Activated T-cell treated with anti-CD3 and anti-CD28 coated beads, Interleukin-2, amount 50 U/mL, for 1 hour (primary cell): Measurements from ENCODE around the gene PPP1R9B.

Source experiments
- DNase-seq: peaks from one replicate; pipeline ENCODE4 v3.0.0-alpha.2; 2020

Gene PPP1R9B

DNA sequence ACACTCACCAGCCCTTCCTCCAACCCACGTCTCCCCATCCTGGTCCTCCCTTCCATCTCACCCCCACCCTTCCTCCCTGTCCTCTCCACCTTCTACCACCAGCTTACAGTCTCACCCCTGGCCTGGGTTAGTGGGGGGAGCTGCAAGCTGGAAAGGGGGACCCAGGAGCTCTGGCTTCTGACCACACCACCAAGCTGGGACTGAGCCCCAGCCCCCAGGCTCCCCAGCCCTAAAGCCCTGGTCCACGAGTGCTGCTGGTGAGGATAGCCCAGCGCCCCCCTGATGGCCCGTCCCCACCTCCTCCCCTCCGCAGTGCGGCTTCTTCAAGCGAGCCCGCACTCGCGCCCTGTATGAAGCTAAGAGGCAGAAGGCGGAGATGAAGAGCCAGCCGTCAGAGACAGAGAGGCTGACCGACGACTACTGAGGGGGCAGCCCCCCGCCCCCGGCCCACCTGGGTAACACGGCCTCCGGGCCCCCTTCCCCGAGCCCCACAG is 62.5 kb downstream of the PPP1R9B start:
- DNase-seq = no peak

DNA sequence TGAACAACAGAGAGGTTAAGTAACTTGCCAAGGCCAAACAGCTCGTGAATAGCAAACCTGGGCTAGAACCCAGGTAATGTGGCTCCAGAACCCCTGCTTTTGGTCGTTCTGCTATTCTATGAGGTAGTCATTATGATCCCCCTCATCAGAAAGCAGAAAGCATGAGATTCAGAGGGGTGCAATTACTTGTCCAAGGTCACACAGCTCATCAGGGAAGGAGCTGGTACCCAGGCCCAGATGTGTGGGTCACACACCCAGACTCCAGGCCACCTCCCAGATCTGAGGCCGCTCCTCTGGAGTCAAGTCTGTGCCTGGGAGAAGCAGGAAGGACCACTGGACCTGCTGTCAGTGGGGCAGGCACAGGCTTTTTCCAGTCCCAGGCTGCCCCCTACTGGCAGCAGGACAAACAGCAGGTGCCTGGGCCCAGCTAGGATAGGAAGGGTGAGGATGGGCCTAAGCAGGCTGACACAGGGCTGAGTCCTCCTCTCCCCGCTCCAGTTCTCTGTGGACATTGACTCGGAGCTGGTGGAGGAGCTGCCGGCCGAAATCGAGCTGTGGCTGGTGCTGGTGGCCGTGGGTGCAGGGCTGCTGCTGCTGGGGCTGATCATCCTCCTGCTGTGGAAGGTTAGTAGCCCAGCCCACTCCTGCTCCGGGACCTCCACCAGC is 63.1 kb downstream of the PPP1R9B start:
- peak; percentile 84 for DNase-seq
